Parathyroid adenoma (tissue), 2 donors: ENCODE results near the gene SORCS3.

Experiments used
- H2AFZ ChIP-seq: fragments of 300-600 bp; sonication (generic); one replicate; pipeline ENCODE4 v1.7.0; 2017; ENCODE audit warnings: antibody characterized with exemption, mild to moderate bottlenecking
- H3K27ac ChIP-seq: fragments of 300-600 bp; sonication (generic); one replicate; pipeline ENCODE4 v1.7.0; 2017
- H3K27me3 ChIP-seq: fragments of 300-600 bp; sonication (generic); one replicate; pipeline ENCODE4 v1.7.0; 2017; ENCODE audit warnings: low read length; ENCODE audit not compliant: control insufficient read depth, insufficient read depth
- H3K36me3 ChIP-seq: fragments of 300-600 bp; sonication (generic); one replicate; pipeline ENCODE4 v1.7.0; 2017; ENCODE audit warnings: low read length; ENCODE audit not compliant: control insufficient read depth, insufficient read depth
- H3K4me1 ChIP-seq: fragments of 300-600 bp; sonication (generic); one replicate; pipeline ENCODE4 v1.7.0; 2017; ENCODE audit warnings: control low read depth
- H3K4me2 ChIP-seq: fragments of 300-600 bp; sonication (generic); one replicate; pipeline ENCODE4 v1.7.0; 2017; ENCODE audit warnings: low read length
- H3K4me3 ChIP-seq: fragments of 300-600 bp; sonication (generic); one replicate; pipeline ENCODE4 v1.7.0; 2017; ENCODE audit warnings: low read depth, low read length
- H3K79me2 ChIP-seq: fragments of 300-600 bp; sonication (generic); one replicate; pipeline ENCODE4 v1.7.0; 2017; ENCODE audit warnings: control low read depth
- H3K9ac ChIP-seq: fragments of 300-600 bp; sonication (generic); one replicate; pipeline ENCODE4 v1.7.0; 2017; ENCODE audit warnings: mild to moderate bottlenecking
- H3K9me3 ChIP-seq: fragments of 300-600 bp; sonication (generic); one replicate; pipeline ENCODE4 v1.7.0; 2017; ENCODE audit warnings: low read length; ENCODE audit not compliant: control insufficient read depth
- CTCF ChIP-seq: fragments of 300-600 bp; sonication (generic); IDR thresholded peaks from one replicate; pipeline ENCODE4 v1.7.0; 2017; ENCODE audit warnings: antibody characterized with exemption, mild to moderate bottlenecking
- donor health status: primary hyperparathyroidism.

Gene SORCS3

GRCh38 chr10:104622175-104622574 is 18.9 kb upstream of the SORCS3 start:
- Histone ChIP-seq H3K27ac (no peak overlapping the region), H3K4me2 (no peak overlapping the region), H3K36me3 (no peaks in the 10 kb centered on the region), H3K79me2 (no peaks in the 10 kb centered on the region), H2AFZ (no peak overlapping the region), H3K27me3 (no peaks in the 10 kb centered on the region), H3K9ac (no peak overlapping the region), H3K4me1 (no peaks in the 10 kb centered on the region), H3K9me3 (no peaks in the 10 kb centered on the region), H3K4me3 (no peak overlapping the region)
- no peak for TF ChIP-seq CTCF

GRCh38 chr10:104622598-104623209 is 18.4 kb upstream of the SORCS3 start:
- no peaks in the 10 kb centered on the region for H3K4me1 ChIP-seq
- no peak overlapping the region for H3K4me2 ChIP-seq
- H3K4me3 ChIP-seq: no peak overlapping the region
- H3K9ac ChIP-seq: no peak overlapping the region
- no peak overlapping the region for H3K27ac ChIP-seq
- no peaks in the 10 kb centered on the region for H3K27me3 ChIP-seq
- H2AFZ ChIP-seq: no peak overlapping the region
- no peaks in the 10 kb centered on the region for H3K9me3 ChIP-seq
- H3K36me3 ChIP-seq: no peaks in the 10 kb centered on the region
- H3K79me2 ChIP-seq: no peaks in the 10 kb centered on the region
- no peak for TF ChIP-seq CTCF

GRCh38 chr10:104630731-104631130 is 10.4 kb upstream of the SORCS3 start:
- Histone ChIP-seq H3K4me3 (no peak overlapping the region), H3K9me3 (no peaks in the 10 kb centered on the region), H3K4me2 (no peak overlapping the region), H3K27ac (no peak overlapping the region), H3K4me1 (no peaks in the 10 kb centered on the region), H3K9ac (no peak overlapping the region), H3K36me3 (no peaks in the 10 kb centered on the region), H3K79me2 (no peaks in the 10 kb centered on the region), H3K27me3 (peaks cover 4% of the 10 kb centered on the region), H2AFZ (no peak overlapping the region)
- TF ChIP-seq CTCF: no peak

- H3K9ac ChIP-seq: no peak overlapping the region
- H3K79me2 ChIP-seq: no peaks in the 10 kb centered on the region
- no peak overlapping the region for H3K27ac ChIP-seq
- no peaks in the 10 kb centered on the region for H3K9me3 ChIP-seq
- H3K27me3 ChIP-seq: peaks cover 4% of the 10 kb centered on the region
- no peak overlapping the region for H3K4me3 ChIP-seq
- no peaks in the 10 kb centered on the region for H3K4me1 ChIP-seq
- H3K36me3 ChIP-seq: no peaks in the 10 kb centered on the region
- H3K4me2 ChIP-seq: no peak overlapping the region
- TF ChIP-seq CTCF: no peak
- H2AFZ ChIP-seq: no peak overlapping the region
Measured at GRCh38 chr10:104631946-104632345, 9.1 kb upstream of the SORCS3 start.
